HG02588 (cell line): Measurements from ENCODE around the gene CHN1.

ENCODE experiments used
- ATAC-seq: cut with Tn5 transposase; IDR thresholded peaks from one replicate; pipeline ENCODE4 v1.9.1; 2021; ENCODE audit warnings: mild to moderate bottlenecking, moderate library complexity; ENCODE audit not compliant: unreplicated experiment

Gene CHN1

DNA sequence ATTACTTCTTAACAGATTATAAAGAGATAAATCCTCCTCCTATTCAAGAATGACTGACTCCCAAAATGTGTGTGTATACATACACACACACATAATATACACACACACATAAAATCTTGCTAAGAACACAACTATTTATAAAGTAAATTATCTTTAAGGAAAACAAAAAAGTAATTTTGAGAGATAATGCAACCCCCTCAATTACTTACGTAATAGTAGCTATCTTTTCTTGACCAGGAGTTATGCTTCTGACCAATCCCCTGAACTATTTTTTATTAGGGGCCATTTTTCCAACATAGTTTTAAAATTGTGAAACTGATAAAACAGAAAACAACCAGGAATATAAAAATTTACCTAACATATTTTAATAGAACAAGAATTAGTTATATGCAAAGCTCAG, 127.9 kb downstream of the CHN1 start:
- ATAC-seq: no peak

DNA sequence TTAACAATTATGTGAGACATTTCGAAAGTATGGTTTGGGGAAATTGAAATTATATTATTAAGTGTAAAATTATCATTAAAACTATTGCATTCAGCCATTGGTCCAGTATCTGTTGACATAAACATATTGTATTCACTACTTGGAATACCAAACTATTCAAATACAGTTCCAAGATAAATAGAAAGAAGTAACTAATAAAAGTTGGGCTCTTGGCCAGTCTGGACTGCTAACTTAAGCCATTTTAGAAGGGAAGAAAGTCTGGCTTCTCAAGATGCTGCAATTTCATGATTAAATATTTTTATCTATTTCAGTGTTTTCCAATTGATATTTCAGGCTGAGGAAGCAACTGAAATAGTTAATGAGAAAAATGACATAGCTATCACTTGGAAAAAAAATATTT, 131.1 kb downstream of the CHN1 start:
- no peak for ATAC-seq

DNA sequence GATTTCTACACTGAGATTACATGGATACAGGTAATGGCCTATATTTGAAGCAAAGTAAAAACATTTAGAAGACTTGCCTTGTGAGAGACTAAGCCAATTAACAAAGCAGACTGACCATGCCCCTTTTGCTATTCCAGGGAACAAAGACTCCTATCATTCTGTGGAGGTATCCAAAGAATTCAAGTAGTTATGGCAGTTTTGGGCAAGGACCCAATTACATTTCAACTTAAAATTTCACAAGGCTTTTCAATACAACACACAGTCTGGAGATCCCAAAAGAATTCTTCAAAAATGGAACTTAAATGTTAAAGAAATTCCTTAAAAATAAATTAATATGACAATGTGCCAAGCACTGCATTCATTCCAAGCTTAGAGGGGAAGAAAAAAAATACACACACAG, 131.7 kb downstream of the CHN1 start:
- no peak for ATAC-seq

DNA sequence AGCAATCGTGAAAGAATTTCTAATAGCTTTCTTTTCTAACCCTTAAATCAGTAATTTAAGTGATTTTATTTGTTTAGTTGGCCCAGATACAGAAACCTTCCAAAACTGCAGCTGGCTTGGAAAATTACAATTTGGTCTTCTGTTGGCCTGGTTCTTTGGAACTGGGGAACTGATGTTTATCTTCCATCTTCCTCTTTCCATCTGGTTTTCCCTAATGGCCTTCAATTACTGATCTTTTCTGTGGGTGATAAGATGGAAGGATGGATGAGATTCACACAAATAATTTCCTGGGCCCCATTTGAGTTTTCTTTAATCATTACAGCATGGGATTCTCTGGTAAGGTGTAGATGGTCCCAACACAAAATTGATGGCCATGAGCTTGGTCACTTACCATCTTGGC, 134.4 kb downstream of the CHN1 start:
- no peak for ATAC-seq

DNA sequence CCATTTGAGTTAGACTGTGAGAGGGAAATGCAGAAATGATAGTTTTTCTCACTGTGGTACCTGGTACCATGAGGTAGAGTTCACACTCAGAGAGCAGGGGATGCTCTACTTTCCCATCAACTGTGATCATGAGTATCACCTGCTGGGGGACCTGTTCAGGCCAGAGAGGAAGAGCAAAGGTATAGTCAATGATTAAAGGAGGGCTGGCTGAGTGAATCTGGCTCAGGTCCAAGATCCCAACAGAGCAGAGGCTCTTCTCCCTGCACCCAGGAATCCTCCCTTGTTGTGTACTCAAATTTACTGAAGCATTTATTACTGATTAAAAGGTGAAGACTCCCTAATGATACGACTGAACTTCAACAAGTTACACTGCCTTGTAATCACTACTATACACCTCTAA, 136.3 kb downstream of the CHN1 start:
- no peak for ATAC-seq

DNA sequence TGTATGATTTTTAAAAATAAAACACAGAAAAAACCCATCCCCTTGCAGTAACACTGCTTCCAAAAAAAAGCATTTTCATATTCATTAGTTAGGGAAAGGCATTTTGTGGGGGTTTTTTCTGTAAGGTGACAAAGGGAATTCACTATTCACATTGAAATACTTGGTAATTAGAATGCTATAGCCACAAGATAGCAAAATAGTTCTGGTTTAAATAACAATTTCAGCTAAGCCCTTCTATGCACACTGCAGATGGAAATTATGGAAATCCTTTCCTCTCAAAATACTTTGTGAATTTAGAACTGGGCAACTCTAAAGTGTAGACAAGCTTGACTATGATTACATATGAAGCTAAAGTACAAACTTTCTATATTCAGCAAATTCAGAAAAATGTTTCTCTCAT, 138.8 kb downstream of the CHN1 start:
- no peak for ATAC-seq

DNA sequence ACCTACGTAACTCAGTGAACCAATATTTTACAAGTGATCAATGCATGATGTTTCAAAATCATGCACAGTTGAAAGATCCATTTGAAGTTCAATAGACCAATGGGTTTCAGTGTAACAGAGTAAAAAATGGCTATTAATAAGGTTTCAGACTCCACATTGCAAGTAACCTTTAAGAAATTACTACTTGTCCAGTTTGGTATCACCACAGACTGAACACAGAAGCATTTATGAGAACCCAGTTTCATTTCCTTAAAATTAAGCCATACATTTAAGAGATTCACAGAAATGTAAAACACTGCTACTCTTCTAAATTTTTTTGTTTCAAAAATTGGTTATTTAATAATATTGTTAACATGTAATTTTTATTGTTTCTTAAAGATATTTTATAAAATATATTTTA, 142.0 kb downstream of the CHN1 start:
- no peak for ATAC-seq

DNA sequence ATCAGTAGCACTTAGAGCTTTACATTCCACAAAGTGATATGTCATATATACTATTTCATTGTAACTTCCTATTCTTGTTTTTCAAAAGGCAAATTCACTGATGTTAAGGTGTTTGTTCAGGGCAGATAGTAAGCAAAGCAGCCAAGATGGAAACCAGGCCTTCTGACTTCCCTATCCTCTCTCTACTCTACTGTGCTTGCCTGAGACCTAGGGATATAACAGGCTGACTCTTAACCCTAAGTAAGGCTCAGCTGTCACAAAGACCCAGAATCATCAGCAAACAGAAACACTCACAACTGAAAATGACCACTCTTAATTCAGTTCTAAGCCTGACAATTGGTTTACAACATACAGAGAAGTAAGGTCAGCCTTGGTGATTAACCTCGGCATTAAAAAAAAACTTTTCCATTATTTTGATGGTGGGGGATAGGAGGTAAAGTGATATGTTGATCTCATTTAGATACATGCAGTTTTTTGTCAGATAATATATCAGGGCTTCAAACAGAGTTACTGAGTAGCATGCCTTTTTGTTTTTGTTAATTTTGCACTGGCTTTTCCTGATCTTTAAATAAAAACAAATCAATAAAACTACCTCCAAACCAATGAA, 145.5 kb downstream of the CHN1 start:
- ATAC-seq: no peak

DNA sequence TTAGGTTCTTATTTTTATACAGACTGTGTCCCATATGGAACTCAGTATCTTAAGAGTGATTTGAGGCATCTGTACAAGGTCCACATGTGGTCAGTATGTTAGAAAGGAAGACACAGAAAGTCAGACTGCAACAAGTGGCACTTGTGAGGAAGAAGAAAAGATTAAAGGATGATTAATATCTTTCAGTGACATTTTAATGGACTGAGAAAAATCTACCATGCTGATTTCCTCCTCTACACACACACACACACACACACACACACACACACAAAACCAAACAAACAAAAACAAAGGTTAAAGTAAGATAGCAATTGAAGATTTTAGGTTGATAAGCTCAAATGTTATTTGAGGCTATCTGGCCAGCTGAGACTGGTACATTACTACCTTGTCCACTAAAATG, 146.4 kb downstream of the CHN1 start:
- no peak for ATAC-seq

DNA sequence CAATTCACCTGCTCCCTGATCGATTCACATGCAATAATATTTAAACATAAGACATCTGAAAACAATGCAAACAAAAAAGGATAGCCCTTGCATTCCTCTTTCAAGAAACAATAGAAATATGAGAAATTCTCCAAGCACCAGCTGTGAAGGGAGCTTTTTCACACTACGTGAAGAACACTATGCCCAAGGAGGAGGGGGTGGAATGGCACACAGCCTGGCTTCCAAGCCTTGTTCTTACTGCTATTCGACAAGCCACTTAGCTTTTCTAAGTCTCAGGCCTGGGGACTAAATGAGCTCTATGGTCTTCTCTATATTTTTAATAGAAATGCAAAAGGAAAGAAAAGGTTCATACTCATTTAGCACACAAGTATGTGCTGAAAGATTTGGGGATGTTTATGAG, 148.7 kb downstream of the CHN1 start:
- ATAC-seq: no peak

DNA sequence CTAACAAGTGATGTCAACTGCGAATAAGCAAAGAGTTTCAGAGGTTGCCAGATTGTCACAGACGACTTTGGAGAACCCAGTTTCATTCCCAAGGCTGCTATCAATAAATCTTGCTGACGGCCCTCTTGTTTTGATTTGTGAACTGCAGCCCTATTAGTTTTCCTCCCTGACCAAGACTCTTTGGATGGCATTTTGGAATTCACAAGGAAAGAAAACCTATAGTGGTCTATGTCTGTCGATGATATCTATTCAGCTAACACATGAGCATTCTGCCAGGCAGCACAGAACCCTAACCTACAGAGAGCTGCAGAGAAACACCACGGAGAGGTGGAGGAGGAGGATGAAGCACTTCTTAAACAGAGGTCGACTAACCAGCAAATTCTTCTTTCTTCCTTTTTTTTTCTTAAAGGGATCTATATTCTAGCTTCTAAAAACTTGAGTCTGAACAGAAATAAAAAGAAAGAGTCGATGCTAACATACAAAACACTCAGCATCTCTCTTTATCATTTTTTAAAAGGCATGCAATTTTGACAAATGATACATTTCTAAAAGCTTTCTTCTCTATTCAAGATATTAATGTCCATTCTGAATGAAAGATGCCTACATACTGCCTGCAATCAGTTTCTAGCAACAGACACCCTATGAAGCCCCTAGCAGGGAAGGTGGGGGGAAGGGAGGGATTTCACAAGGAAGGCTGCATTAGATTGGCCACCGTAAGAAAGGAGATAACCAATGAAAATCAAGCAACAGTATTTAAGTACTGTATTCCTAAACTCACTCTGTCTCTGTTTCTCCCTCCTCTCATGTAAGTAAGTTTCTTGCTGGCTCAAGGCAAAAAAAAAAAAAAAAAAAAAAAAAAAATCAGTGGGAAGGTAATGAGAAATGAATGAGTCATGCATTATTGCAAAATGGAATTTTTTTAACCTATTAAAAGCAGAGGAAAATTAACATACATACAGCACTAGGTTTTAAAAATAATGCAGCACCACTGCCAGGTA, 157.9 kb downstream of the CHN1 start:
- no peak for ATAC-seq

DNA sequence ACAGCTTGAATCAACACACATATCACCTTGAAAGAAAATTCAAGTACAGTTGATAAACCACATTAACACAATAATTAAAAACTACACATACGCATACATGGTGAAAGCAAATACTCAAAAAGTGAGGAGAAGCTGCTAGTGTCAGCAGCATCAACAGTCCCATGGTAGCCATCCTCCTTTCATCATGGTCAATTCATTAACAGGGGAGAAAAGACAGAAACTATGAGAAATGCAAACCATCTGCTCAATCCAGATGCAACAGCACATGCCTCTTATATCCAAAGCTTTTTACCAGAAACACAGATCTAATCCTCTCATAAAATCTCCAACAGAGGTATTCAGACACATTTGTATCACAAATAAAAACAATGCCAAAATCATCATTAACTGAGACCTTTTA, 159.0 kb downstream of the CHN1 start:
- ATAC-seq: no peak

DNA sequence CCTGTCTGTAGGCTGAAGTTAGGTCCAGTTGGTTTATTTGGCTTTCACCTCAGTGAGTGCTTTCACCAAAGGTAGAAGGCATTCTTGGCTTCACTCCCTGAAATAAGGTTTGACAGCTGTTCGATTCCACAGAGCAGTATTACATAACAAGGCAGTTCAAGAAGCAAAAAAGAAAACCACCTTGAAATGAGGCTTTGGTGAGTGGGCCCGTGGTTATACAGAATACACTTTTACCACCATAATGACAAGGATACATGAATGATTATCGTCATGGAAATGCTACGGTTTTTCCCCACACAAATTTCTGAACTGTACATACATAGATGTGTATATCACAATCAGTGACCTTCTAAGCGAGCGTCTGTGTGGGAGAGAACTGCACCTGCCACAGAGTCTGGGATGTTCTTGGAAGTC, 160.9 kb downstream of the CHN1 start:
- no peak for ATAC-seq

DNA sequence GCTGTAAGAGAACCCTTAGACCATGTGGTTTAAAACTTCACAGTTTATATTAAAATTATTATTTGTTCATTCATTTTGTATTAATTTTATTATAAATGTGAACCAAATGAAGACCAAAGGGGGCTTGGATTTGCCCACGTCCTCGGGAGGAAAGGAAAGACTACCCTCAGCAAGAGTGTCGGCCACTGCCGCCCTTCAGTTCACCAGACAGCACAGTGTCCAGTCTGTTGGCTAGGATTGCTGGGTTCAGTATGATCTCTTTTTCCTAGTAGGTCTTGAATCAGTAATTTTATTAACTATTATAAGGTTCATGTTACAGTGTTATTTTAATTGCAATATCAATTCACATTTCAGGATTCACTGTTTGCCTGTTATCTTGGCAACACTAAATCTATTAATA, 162.7 kb downstream of the CHN1 start:
- no peak for ATAC-seq

DNA sequence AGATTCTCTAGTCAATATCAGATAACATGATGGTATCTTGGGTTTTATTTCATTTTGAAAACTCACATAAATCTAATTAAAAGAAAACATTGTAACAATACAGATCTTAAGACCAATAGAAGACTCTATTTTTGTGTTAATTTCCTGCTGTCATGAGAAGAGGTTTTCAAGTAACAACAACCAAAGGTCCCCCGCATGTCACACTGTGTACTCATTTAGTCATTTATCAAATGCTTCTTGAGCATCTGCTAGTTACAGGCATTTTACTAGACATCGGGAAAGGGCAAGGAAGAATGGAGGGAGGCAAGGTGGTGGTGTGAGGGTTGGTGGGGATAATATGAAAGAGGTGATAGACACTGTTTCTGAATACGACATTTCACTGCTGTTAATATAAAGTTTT, 163.2 kb downstream of the CHN1 start:
- ATAC-seq: no peak

DNA sequence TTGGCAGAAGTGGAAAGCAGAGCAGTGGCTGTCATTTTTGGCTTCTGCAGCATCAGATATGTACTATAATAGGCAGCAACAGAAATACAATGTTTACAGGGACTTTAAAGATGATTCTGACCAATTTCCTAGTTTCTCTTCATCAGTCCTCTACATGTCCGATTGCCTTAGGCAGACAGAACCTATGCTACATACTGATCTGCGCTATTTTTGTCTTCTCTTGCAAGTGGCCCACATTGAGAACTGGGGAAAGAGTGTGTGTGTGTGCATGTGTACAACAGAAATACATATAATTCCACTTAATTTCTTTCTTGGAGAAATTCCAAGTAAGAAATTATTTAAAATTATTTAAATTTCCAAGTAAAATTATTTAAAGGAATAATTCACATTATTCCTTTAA, 163.8 kb downstream of the CHN1 start:
- ATAC-seq: no peak

DNA sequence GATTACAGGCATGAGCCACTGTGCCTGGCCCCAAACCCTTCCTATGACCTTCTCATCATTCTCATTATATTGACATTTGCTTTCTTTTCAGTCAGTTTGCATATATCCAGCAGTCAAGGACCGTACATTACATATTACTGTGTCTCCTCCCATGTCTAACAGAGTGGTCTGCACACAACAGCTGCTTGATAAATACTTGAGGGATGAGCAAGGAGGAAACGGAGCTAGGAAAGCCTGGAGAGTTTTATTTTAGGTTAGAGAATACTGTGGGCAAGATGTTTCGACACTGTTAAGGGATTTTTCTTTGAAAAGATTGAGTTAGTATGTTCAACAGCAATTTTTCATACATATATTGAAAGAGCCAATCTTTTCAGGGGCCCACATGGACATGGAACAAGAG, 164.7 kb downstream of the CHN1 start:
- ATAC-seq: no peak

DNA sequence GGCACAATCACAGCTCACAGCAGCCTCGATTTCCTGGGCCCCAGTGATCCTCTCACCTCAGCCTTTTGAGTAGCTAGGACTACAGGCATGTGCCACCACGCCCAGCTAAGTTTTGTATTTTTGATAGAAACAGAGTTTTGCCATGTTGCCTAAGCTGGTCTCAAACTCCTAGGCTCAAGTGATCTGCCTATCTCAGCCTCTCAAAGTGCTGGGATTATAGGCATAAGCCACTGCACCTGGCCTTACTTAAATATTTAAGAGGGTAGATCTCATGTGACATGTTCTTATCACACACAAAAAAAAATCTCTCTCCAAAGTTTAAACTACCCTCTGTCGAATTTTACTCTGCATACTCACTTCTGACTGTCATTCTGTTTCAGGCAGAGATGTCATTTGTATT, 165.5 kb downstream of the CHN1 start:
- no peak for ATAC-seq

DNA sequence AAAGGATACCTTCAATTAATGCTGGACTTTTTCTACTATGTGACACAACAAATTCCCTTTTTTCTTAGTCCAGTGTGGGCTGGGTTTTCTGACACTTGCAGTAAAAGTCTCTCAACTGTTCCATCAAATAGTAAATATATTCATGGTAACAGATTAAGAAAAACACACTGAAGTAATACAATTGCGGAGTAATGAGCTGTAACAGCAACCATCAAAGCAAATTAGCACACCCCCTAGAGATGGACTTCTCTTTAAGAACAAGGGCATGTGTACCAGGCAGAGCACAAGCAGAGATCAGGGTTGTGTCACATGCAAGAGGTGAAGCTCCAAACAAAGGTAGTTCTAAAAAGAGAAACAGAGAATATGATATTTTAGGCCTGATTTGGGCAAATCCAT, 168.2 kb downstream of the CHN1 start:
- no peak for ATAC-seq

DNA sequence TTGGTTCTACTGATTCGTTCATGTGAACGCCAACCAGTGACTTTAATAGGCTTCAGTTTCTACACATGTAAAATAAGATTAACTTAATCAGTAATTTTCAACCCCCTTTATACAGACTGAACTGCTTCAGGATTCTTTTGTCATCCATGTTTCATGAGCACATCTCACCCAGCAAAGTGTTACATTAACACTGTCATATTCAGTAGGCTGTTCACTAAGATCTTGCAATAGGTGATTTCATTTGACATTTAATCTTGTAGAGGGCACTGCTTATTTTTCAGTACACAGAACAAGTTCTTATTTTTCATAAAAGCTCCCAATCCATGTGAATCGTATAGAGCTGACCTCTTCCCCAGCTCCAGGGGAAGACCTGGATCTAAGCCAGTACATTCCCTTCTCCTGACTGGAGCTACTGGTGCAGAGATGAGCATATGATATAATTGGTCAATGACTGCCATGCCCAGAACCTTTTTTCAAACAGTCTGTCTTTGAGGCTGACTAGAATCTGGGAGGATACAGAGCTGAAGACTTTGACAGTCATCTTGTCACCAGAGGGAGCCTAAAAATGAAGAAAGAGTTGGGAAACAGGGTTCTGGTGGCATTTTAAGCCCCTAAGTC, 168.7 kb downstream of the CHN1 start:
- ATAC-seq: no peak

DNA sequence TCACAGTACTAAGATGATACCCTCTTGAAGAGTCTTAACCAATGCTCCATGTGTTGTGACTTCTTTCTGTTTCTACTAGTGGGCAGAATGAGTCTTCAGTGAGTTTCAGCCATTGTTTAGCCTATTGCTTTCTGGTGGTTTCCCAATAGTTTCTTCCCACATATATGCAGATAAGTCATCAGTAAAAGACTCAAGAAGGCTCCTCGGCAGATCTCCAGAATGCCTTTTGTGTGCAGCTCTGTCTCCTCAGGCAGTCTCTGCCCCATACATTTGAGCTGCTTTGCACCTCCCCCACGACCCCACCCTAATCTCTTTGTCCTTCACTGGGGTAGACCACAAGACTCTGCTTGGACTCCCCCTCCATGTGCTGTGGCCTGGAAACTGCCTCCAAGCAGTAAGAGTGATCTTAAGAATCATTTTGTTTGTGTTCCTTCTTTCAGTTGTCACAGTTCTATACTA, 169.4 kb downstream of the CHN1 start:
- ATAC-seq: peak; percentile 93

DNA sequence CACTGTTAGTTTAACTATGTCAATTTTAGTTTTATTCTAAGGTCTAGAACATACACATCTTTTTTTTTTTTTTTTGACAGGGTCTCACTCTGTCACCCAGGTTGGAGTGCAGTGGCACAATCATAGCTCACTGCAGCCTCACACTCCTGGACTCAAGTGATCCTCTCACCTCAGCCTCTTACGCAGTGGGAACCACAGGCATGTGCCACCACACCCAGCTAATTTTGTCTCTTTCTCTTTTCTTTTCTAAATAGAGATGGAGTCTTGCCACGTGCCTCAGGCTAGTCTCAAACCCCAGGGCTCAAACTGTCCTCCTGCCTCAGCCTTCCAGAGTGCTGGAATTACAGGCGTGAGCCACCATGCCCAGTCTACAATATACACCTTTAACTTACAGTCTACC, 171.4 kb downstream of the CHN1 start:
- no peak for ATAC-seq
